K562 (cell line): ENCODE measurements around the gene DNAJA1.

Source experiments
- CTCF ChIP-seq, 3 experiments: IDR thresholded peaks in 2 of 3; conservative IDR thresholded peaks in 1 of 3; 2 replicates each; pipeline ENCODE4 v1.5.1; 2011 to 2012; ENCODE audit warnings: low read length in 3 of 3, mild to moderate bottlenecking in 3 of 3, control low read depth in 2 of 3, improper control_type of control experiment in 1 of 3, inconsistent platforms in 1 of 3, low read depth in 1 of 3, mixed read lengths in 1 of 3, moderate library complexity in 1 of 3; ENCODE audit not compliant: insufficient read depth in 2 of 3
- E4F1 ChIP-seq: fragments of 250-450 bp; sonication (Bioruptor Pico); IDR thresholded peaks from 2 replicates; pipeline ENCODE4 v1.5.0; 2021; ENCODE audit warnings: mild to moderate bottlenecking, borderline replicate concordance
- ESRRA ChIP-seq: fragments of 450-650 bp; IDR thresholded peaks from 2 replicates; pipeline ENCODE4 v1.6.1; 2014; ENCODE audit warnings: low read depth, mild to moderate bottlenecking, moderate library complexity, borderline replicate concordance
- EZH2 ChIP-seq: IDR thresholded peaks from 2 replicates; pipeline ENCODE4 v1.6.1; 2012; ENCODE audit warnings: low read depth, mild to moderate bottlenecking, inconsistent platforms, low read length, borderline replicate concordance
- HDAC1 ChIP-seq, 2 experiments: fragments of 450-650 bp; IDR thresholded peaks; 2 replicates each; pipeline ENCODE4 v1.6.1; 2016 to 2017; ENCODE audit warnings: inconsistent platforms in 1 of 2, mild to moderate bottlenecking in 1 of 2, moderate library complexity in 1 of 2
- RAD21 ChIP-seq, 2 experiments: fragments of 250-450 bp in 1 of 2; fragments of 450-650 bp in 1 of 2; sonication (Bioruptor Pico) in 1 of 2; formaldehyde crosslinking in 1 of 2; IDR thresholded peaks in 1 of 2; conservative IDR thresholded peaks in 1 of 2; 2 replicates each; pipeline versions ENCODE4 v1.4.0 to v1.8.0; 2020 to 2022; ENCODE audit warnings: mild to moderate bottlenecking in 2 of 2, moderate library complexity in 1 of 2
- RB1 ChIP-seq: fragments of 450-650 bp; IDR thresholded peaks from 2 replicates; pipeline ENCODE4 v1.6.1; 2017; ENCODE audit warnings: low read depth, mild to moderate bottlenecking
- RFX7 ChIP-seq: fragments of 250-450 bp; sonication (Bioruptor Pico); IDR thresholded peaks from 2 replicates; pipeline ENCODE4 v1.5.1; 2021; ENCODE audit warnings: mild to moderate bottlenecking

- TF ChIP-seq CTCF (IDR thresholded peaks at IDR 0.05 in 2 of 3, conservative IDR thresholded peaks at IDR 0.05 in 1 of 3; ENCODE audit: insufficient read depth in 2 of 3, low read depth in 1 of 3, low read length in 3 of 3) (no peak), ESRRA (no peak), RAD21 (CRISPR knock-in tag; conservative IDR thresholded peaks at IDR 0.05 in 1 of 2, IDR thresholded peaks at IDR 0.05 in 1 of 2) (no peak), RB1 (no peak), RFX7 (CRISPR knock-in tag) (no peak), EZH2 (no peak), HDAC1 (IDR thresholded peaks at IDR 0.05) (no peak), E4F1 (CRISPR knock-in tag) (no peak)
Measured at GRCh38 chr9:33023661-33024060, 1.4 kb upstream of the DNAJA1 start.
